Midbrain (tissue), 1 donor: ENCODE results near the gene PDZK1.
"Not testable (repeated sequence)": the region's sequence is repeated elsewhere in the genome, so short reads cannot be mapped to it uniquely, and the experiment has no call there.

ENCODE experiments used
- DNase-seq: peaks from one replicate; lab custom pipeline; 2025; lab: John Stamatoyannopoulos, UW

Gene PDZK1

GRCh38 chr1:145656245-145656943 is 50.8 kb downstream of the PDZK1 start:
- DNase-seq = not testable (repeated sequence)

GRCh38 chr1:145643990-145644389 is 63.2 kb downstream of the PDZK1 start:
- DNase-seq = not testable (repeated sequence)

DNA sequence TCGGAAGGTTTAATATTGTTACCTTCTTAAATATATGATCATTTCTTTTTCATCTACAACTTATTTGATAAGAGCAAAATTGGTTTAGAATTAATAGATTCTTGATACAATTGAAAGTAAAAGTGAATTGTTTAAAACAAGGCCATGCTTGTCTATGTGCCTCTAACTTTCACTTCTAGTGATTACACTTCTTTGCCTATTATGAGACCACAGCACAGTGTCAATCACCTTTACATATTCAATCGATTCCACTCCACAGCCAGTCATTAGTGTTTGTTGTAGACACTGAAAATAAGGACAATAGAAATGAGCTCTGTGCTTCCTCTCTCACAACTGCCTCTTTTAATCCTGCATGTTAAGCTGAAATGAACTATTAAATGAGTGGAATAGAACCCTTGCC is 65.3 kb downstream of the PDZK1 start:
- not testable (repeated sequence) for DNase-seq

- DNase-seq = not testable (repeated sequence)
Measured at GRCh38 chr1:145636237-145636636, 70.9 kb downstream of the PDZK1 start.

DNA sequence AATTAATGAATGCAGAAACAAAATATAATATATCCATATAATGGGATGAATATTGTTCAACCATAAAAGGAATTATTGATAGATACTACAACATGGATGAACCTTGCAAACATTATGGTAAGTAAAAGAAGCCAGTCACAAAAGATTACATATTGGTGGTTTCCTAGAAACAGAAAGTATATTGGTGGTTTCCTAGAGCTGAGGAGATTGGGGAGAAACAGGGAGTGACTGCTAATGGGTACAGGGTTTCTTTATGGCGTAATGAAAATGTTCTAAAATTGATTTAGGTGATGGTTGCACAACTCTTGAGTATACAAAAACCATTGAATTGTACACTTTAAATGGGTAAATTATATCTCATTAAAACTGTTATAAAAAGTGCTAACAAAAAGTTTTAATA is 85.0 kb downstream of the PDZK1 start:
- not testable (repeated sequence) for DNase-seq
